ENCODE data around the gene CD28. TPM values are rescaled to one million over a fixed set of nuclear protein-coding genes. Genes with fewer than 3 reads are reported as not detected.

The CD28 gene
- total and polyA plus RNA-seq, 10 of the 15 experiments (the other 5 are each of a cell fraction or from before 2014, with no cell fraction given), result 0.03 to 0.23 (median 0.04) TPM; not detected in 7

DNA sequence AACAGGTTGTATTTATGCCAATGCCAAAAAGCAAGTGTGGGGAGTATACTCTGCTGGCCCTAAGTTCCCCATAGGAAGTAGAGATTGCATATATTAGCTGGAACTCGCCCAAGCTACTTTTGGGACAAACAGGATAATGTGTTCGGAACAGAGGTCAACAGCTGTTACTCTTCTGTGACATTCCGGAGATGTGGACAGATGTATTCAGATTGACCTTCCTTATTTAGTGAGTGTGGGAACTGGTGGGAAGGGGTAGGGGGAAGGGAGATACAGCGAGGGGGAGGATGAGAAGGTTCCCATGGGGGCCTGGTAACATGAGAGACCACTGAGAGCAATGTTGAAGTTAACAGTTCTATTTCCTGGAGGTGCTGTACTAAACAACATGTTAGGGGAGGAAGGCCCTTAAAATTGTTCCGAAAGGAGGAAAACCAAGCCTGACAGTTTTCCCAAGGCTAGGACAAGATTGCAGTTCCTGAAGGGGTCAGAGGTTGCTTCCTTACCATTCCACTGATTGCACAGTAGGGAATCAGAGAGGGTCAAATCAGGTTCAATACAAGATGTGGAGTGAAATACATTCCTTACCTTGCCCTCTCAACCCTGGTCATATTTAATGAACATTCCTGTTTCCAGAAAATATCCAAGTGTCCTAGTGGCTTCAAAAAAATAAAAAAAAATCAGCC is 14.3 kb upstream of the CD28 start:
- FAIRE-seq (no peak), DNase-seq (ENCODE audit: low read depth, low spot score) (no peak), ATAC-seq (no peak)
- 85% methylated on average over 5 of the region's 5 CpGs for WGBS (ENCODE audit: insufficient coverage, insufficient replicate concordance, low lambda C conversion rate, missing lambda C conversion rate)
- in situ Hi-C loops (cut with MboI) (no loop called here), intact Hi-C loops (cut with micrococcal nuclease; ENCODE audit: unreplicated experiment) (no loop called here)
- H3K36me3 ChIP-seq (ENCODE audit: control insufficient read depth in 2 of 2, insufficient read depth in 2 of 2, low read length in 1 of 2), result no peaks in the 10 kb centered on the region
- H3K27ac ChIP-seq (ENCODE audit: control insufficient read depth, insufficient read depth), result no peak overlapping the region
- no peaks in the 10 kb centered on the region for H3K27me3 ChIP-seq (replicated peaks in 1 of 2; ENCODE audit: control insufficient read depth in 2 of 2, insufficient read depth in 2 of 2, low read length in 1 of 2)
- CTCF ChIA-PET, result interaction anchor here (1.5 kb wide), 1 partner anchor 11 kb away, joined by 3 read pairs; no protein-coding TSS in a partner anchor
- no peaks in the 10 kb centered on the region for H4K20me1 ChIP-seq (ENCODE audit: control insufficient read depth, insufficient read depth)
- no peak overlapping the region for H3K4me2 ChIP-seq (ENCODE audit: control insufficient read depth, insufficient read depth)
- H3K9ac ChIP-seq (ENCODE audit: control insufficient read depth, insufficient read depth, low read length), result no peak overlapping the region
- H3K4me1 ChIP-seq (ENCODE audit: control insufficient read depth, insufficient read depth, low read length), result peaks cover 26% of the 10 kb centered on the region
- no peak for TF ChIP-seq POLR2A (IDR thresholded peaks at IDR 0.05; ENCODE audit: low read depth, low read length)
- TF ChIP-seq ZBED1 (IDR thresholded peaks at IDR 0.05; ENCODE audit: borderline replicate concordance), result no peak
- TF ChIP-seq ZNF622 (IDR thresholded peaks at IDR 0.05), result no peak
- TF ChIP-seq SMAD1 (IDR thresholded peaks at IDR 0.05; ENCODE audit: low read depth, partially characterized antibody), result no peak
- no peak for TF ChIP-seq MEF2A (IDR thresholded peaks at IDR 0.05; ENCODE audit: insufficient read depth, low read depth, low read length)
- no peak for TF ChIP-seq CHD2 (IDR thresholded peaks at IDR 0.05; ENCODE audit: borderline replicate concordance, low read depth, low read length)
- TF ChIP-seq, protein P1, sequence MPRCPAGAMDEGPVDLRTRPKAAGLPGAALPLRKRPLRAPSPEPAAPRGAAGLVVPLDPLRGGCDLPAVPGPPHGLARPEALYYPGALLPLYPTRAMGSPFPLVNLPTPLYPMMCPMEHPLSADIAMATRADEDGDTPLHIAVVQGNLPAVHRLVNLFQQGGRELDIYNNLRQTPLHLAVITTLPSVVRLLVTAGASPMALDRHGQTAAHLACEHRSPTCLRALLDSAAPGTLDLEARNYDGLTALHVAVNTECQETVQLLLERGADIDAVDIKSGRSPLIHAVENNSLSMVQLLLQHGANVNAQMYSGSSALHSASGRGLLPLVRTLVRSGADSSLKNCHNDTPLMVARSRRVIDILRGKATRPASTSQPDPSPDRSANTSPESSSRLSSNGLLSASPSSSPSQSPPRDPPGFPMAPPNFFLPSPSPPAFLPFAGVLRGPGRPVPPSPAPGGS (IDR thresholded peaks at IDR 0.05; ENCODE audit: borderline replicate concordance, insufficient read depth, low read depth, low read length, poor library complexity, severe bottlenecking), result no peak
- TF ChIP-seq BCL11A (IDR thresholded peaks at IDR 0.05; ENCODE audit: low read depth, low read length), result no peak
- no peak for TF ChIP-seq MTA2 (IDR thresholded peaks at IDR 0.05; ENCODE audit: low read depth)
- TF ChIP-seq TBL1XR1 (IDR thresholded peaks at IDR 0.05; ENCODE audit: low read depth, low read length), result no peak
- TF ChIP-seq SUPT20H (IDR thresholded peaks at IDR 0.05; ENCODE audit: borderline replicate concordance, control insufficient read depth, low read depth, low read length), result no peak
- TF ChIP-seq SREBF2 (IDR thresholded peaks at IDR 0.05; ENCODE audit: low read length), result no peak
- no peak for TF ChIP-seq IRF3 (IDR thresholded peaks at IDR 0.05)
- TF ChIP-seq MYC (IDR thresholded peaks at IDR 0.05; ENCODE audit: insufficient read depth, insufficient read length, insufficient replicate concordance, low read length, severe bottlenecking), result no peak
- TF ChIP-seq SREBF1 (IDR thresholded peaks at IDR 0.05; ENCODE audit: low read length), result no peak
- POLR2A ChIA-PET, result no interaction called here
- no peak overlapping the region for H3K4me3 ChIP-seq
- no peak overlapping the region for H2AFZ ChIP-seq (ENCODE audit: control insufficient read depth, low read depth, low read length)
- BruUV-seq (replicated peaks), result no TSS peak
- H3K9me3 ChIP-seq (replicated peaks; ENCODE audit: control insufficient read depth, insufficient read depth, low read length), result no peaks in the 10 kb centered on the region
- H3K79me2 ChIP-seq (ENCODE audit: control insufficient read depth, insufficient read depth, low read length), result no peaks in the 10 kb centered on the region
- SMC1A ChIA-PET (ENCODE audit: uncharacterized antibody, unreplicated experiment), result no interaction called here
- RAD21 ChIA-PET (ENCODE audit: unreplicated experiment), result no interaction called here

Measured in GM12878 (cell line).